HG03342 (cell line): ENCODE results near the gene EFCAB9.
"Not testable (repeated sequence)": the region's sequence is repeated elsewhere in the genome, so short reads cannot be mapped to it uniquely, and the experiment has no call there.

Source experiments
- ATAC-seq: cut with Tn5 transposase; IDR thresholded peaks from one replicate; pipeline ENCODE4 v1.9.1; 2021; ENCODE audit warnings: mild to moderate bottlenecking, moderate library complexity; ENCODE audit not compliant: unreplicated experiment

Gene EFCAB9

GRCh38 chr5:172193872-172194271, at the start of gene EFCAB9:
Gene EFCAB9 (plus strand): TSS chr5:172194172. CDS start chr5:172194173, 1 bp downstream.
- no peak for ATAC-seq

DNA sequence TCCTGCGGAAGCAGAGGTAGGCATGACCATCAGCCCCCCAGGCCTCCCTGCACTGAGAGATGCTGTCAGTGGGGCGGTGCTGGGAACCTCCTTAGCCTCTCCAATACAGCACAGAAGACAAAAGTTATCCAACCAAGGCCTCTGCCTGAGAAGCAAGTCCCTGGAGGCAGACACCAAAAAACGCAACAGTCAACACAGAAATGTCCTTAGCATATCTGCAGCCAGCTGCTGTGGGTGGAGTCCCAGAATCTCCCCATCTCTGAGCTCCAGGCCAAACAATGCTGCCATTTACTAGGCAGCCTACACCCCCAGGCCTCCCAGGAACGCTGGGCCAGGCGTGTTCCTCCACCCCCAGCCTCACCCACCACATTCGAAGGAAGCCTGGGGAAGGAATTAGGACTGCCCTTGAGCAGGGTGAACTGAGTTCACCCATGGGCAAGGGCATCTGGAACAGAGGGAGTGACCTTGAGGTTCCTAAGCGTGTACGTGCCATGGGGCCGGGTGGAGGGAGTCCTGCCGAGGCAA, 49.6 kb upstream of the EFCAB9 start:
- peak; percentile 77 for ATAC-seq

DNA sequence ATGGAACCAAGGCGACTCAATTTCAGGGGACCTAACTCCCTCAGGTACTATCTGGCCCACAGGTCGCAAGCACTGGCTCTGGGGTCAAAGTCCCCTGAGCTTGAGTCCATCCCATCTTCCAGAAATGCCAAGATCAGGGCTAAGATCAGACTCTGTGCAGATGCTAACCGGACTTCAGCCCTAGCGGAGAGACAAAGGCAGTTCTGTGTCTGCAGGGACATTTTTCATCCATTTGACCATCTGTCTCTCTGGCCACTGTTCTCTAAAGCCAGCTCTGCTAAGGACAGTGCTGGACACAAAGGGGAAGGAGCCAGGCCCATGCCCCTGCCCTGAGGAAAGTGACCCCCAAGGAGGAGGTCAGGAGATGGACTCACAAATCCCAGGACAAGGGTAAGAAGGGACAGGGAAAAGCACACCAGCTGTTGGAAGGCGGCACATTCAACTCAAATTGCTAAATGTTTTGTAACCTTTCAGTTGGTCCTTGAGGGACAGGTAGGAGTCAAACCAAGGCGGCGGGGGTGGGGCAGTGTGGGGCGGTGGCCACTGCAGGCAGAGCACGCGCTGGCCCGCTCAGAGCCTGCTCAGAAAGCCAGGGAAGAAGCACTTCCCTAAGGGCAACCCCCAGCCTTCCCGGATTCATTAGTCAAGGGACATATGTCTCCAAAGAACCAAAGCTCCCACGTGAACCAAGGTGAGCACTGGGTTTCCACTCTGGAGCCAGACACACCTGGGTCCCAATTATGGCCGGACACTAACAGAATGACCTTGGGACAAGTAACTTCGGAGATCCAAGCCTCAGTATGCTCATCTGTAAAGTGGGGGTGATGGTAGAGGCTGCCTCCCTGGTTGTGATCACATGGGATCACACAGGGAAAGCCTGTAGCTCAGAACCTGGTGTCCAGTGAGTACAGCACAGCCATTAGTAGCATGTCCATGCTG, 48.8 kb upstream of the EFCAB9 start:
- no peak for ATAC-seq

GRCh38 chr5:172145870-172146747, 47.9 kb upstream of the EFCAB9 start:
- ATAC-seq: no peak

- no peak for ATAC-seq
These were observed 47.3 kb upstream of the EFCAB9 start for GRCh38 chr5:172146748-172147092.

DNA sequence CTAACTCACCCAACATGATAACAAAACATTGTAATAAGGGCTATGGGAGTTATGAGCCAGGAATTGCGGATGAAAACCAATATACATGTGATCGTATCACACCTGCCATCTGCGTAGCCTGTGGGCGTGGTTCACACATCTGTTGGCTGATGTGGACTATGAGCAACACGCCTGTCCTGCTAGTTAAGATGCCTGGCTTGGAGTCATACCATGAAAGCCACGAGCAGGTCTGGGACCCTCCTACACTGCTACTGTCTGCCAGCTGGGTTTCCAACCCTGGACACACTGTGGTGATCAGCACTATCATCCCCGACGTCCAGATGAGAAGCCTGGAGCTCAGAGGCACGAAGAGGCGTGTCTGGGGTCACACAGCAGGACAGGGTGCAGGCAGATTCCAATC, 46.1 kb upstream of the EFCAB9 start:
- ATAC-seq: no peak

- no peak for ATAC-seq
These were observed 45.6 kb upstream of the EFCAB9 start for GRCh38 chr5:172148381-172148780.

GRCh38 chr5:172149073-172149472, 44.9 kb upstream of the EFCAB9 start:
- ATAC-seq: no peak

DNA sequence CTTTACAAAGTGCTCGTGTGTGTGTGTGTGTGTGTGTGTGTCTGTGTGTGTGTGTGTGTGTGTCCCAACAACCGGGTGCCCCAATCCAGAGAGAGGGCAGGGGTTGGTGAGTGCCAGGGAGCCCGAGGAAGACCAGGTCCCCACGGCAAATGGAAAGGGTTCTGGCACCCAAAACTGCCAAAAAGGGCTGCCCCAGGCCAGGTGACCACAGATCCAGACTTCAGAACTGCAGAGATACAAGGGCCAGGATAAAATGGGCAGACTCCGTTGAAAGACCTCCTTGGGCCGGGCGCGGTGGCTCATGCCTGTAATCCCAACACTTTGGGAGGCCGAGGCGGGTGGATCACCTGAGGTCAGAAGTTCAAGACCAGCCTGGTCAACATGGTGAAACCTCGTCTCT, 44.5 kb upstream of the EFCAB9 start:
- not testable (repeated sequence) for ATAC-seq

DNA sequence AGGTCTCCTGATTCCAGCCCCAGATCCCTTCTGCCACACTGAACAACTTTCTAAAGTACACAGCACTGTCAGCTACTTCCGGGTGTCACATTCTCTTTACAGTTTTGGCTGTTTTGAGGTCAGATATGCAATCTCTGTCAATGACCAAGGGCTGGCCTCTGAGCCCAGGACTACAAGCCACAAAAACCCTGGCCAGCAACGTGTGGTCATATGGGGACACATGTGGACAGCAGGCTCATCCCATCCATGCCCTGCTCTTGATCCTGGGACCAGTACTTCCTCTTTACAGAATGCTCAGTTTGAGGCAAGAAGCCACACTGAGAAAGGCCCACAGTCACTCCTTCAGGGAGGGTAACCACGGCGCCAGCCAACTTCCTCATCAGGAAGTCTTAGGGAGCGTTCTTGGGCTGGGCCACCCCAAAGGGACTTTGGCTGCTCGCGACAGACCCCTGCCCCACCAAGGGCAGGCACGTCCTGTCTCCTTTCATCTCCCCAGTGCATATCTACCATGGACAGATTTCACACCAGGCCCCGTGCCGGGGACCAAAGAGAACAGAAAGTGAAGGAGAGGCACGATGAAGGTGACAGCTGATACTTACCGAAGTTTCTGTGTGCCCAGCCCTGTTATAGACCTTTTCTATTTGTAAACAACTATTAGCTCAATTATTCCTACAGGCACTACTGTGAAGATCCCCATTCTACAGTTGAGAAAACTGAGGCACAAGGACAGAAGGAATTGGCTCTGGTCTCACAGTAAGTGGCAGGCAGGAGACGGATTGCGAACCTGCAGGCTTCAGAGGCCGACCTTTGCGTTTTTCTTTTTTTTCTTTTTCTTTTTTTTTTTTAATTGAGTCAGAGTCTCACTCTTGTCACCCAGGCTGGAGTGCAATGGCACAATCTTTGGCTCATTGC, 43.2 kb upstream of the EFCAB9 start:
- peak; percentile 72 for ATAC-seq

DNA sequence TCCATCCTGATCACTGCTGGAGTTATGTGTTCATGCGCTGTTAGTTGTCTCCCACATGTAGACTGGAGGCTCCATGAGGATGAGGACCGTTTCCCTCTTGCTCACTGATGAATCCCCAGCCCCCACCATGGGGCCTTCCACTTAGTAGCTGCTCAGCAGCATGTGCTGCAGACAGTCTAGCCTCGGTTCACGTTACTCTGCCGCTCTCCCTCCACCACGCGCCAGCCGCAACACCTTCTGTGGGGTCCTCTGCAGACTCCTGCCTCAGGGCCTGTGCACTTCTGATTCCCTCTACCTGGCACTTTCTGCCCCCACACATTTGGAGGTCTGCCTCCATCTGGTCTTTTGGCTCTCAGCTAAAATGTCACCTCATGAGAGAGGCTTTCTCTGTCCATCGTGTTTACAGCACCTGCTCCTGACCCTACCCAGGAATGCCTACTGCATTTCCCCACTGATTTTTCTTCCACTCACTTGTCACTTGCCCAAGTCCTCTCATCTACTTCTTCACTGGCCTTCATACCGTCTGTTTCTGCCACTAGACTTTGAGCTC, 42.2 kb upstream of the EFCAB9 start:
- no peak for ATAC-seq

DNA sequence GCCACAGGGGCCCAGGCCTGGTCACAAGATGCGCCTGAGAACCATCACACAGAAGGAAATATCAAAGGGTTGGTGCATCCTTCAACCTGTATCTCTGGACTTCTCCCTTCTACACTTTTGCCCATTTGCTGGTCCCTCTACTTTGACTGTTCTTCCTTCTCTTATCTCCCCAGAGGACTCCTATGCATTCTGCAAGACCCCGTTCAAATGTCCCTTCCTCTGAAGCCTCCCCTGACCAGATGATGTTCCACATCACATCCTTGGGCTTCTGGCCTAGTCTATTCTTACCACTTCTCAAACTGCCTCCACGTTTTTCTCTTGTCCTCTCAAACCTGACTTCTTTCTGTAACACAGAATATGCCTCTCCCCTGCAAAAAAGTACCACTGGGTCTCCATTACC, 40.3 kb upstream of the EFCAB9 start:
- ATAC-seq: no peak

- not testable (repeated sequence) for ATAC-seq
These were observed 38.9 kb upstream of the EFCAB9 start for GRCh38 chr5:172155101-172155500.

DNA sequence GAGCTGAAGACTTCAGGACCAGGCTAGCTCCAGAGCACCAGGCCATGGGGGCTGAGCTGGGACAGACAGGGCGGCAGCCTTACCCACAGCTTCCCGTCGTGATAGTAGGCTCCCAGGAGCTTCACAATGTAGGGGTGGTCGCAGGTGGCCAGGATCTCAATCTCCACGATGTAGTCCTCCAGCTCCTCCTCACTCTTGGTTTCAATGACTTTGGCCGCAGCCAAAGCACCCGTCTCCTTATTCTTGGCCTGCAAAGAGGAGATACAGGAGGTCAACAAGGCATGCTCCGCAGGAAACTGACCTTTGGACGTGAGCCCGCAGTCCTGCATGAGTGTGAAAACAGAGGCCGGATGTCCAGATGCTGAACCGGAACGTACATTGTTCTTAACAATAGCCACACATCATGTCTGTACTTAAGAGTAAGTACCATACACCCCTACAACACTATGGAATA, 37.4 kb upstream of the EFCAB9 start:
- ATAC-seq: no peak

- ATAC-seq: no peak
These were observed 35.0 kb upstream of the EFCAB9 start for GRCh38 chr5:172159016-172159415.

GRCh38 chr5:172160506-172160905, 33.5 kb upstream of the EFCAB9 start:
- ATAC-seq: no peak

- ATAC-seq: no peak
These were observed 31.5 kb upstream of the EFCAB9 start for GRCh38 chr5:172162323-172162986.

DNA sequence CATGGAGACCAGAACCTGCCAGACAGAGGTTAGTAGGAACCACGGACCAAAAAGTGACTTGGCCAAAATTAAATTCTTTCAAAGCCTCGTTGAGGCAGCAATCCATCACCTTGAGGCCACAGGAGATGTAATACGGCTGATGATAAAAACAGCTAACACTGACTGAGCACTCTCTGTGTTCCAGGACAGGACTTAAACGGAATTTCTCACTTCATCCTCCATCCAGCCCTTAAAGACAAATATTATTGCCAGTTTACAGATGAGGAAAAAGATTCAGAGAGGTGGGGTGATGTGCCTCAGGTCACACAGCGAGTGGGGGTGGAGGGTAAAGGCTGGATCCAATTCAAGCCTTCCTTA, 31.0 kb upstream of the EFCAB9 start:
- ATAC-seq: no peak

DNA sequence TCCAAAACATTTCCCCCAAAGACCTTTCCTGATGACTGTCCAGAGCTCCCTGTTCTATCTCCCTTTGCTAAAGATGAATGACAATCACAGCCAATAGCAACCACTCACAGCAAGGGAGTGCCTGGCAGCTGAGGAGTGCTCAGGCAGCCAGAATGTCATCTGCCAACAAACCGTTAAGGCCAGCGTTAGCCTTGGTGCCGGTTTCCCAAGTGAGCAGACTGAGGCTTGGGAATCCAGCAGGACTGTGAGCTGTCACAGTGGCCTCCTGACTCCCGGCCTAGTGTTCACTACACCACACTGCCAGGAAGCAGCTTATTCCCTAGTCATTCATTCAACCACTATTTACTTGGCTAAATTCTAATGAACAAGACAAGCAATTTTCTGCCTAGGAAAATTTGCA, 30.6 kb upstream of the EFCAB9 start:
- no peak for ATAC-seq

GRCh38 chr5:172164769-172165212, 29.2 kb upstream of the EFCAB9 start:
- no peak for ATAC-seq
